H1 (cell line): ENCODE results near the gene DNAH1. TPM values are rescaled to one million over a fixed set of nuclear protein-coding genes. Genes with fewer than 3 reads are reported as not detected.

Source experiments
- CHD1 ChIP-seq: IDR thresholded peaks from 2 replicates; pipeline ENCODE4 v1.6.1; 2012; ENCODE audit warnings: low read depth, low read length, improper control_type of control experiment
- EP300 ChIP-seq, 2 experiments: IDR thresholded peaks; 1 replicate in 1 of 2; 2 replicates in 1 of 2; pipeline ENCODE4 v1.6.1; 2011 to 2012; ENCODE audit warnings: low read depth in 2 of 2, low read length in 2 of 2, mild to moderate bottlenecking in 2 of 2, borderline replicate concordance in 1 of 2, inconsistent platforms in 1 of 2, moderate library complexity in 1 of 2
- JUND ChIP-seq: IDR thresholded peaks from 2 replicates; pipeline ENCODE4 v1.6.1; 2011; ENCODE audit warnings: mild to moderate bottlenecking, improper control_type of control experiment, low read length
- KDM4A ChIP-seq: IDR thresholded peaks from one replicate; pipeline ENCODE4 v1.7.1; 2012; ENCODE audit warnings: low read depth, mild to moderate bottlenecking, moderate library complexity, low read length, inconsistent platforms; ENCODE audit not compliant: severe bottlenecking
- POLR2A ChIP-seq, 2 experiments: IDR thresholded peaks; 1 replicate in 1 of 2; 2 replicates in 1 of 2; pipeline ENCODE4 v1.6.1; 2011; ENCODE audit warnings: low read depth in 2 of 2, low read length in 2 of 2, mild to moderate bottlenecking in 2 of 2; ENCODE audit errors: control extremely low read depth in 1 of 2
- POLR2AphosphoS5 ChIP-seq: IDR thresholded peaks from 2 replicates; pipeline ENCODE4 v1.6.1; 2011; ENCODE audit warnings: low read depth, low read length
- TAF1 ChIP-seq: IDR thresholded peaks from 2 replicates; pipeline ENCODE4 v1.6.1; 2011; ENCODE audit warnings: mild to moderate bottlenecking, low read depth, low read length
- YY1 ChIP-seq: IDR thresholded peaks from 2 replicates; pipeline ENCODE4 v1.6.1; 2011; ENCODE audit warnings: low read depth, mild to moderate bottlenecking, low read length
- polyA plus RNA-seq, 7 experiments: library from polyadenylated mRNA; depleted of rRNA in 3 of 7; stranded (reverse) in 5 of 7; unstranded in 2 of 7; fragments of >200 nt in 5 of 7; fragments of 200-250 nt in 2 of 7; gene quantifications; 1 replicate in 5 of 7; 2 replicates in 1 of 7; 4 replicates in 1 of 7; pipeline versions ENCODE4 v1.2.1 to v1.2.3, GENCODE V29; 2011 to 2013; ENCODE audit warnings: missing spikeins in 2 of 7, mixed read lengths in 2 of 7
- total RNA-seq: library from RNA; stranded (reverse); fragmentation: NEBNext Ultra II Directional; extraction: Animal tissue kit (Norgen Biotek cat#: 25700); gene quantifications from 2 replicates; pipeline ENCODE4 v1.2.1, GENCODE V29; 2021

The DNAH1 gene
- total and polyA plus RNA-seq, 2 of the 8 experiments (the other 6 are each of a cell fraction or from before 2014, with no cell fraction given), result 1.0 to 1.5 TPM

- TF ChIP-seq EP300 (IDR thresholded peaks at IDR 0.05; ENCODE audit: borderline replicate concordance in 1 of 2, low read depth in 2 of 2, low read length in 2 of 2) (no peak), POLR2AphosphoS5 (no peak), POLR2A (IDR thresholded peaks at IDR 0.05; ENCODE audit: control extremely low read depth in 1 of 2, low read depth in 2 of 2, low read length in 2 of 2) (no peak), YY1 (no peak), KDM4A (no peak), TAF1 (no peak), CHD1 (no peak), JUND (no peak)
- TF ChIP-seq, all 59 proteins: peak for 0
These were observed 1.1 kb upstream of the DNAH1 start (continued) for GRCh38 chr3:52315006-52315405.
